ENCODE measurements around the gene UROC1. TPM values are rescaled to one million over a fixed set of nuclear protein-coding genes. Genes with fewer than 3 reads are reported as not detected.

The UROC1 gene
- total RNA-seq, 1 experiment from 2014 or later = not detected

DNA sequence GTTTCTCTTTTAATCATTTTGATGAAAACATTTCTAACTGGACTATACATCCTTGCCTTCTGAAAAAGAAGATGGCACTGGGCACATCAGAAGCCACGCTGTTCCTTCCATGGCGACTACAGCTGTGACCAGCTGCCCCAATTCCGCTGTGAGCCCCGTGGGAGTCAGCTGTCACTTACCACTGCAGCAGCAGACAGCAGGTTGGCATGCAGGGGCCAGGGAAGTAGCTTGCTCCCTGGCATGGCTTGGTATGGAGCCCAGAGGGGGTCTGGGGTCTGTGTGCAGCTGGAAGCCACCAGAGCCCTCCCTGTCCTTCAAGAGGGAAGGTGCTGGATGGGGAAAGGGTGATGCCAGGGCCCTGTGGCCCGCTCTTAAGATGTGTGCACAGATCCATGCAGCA is 37.4 kb downstream of the UROC1 start:
- intact Hi-C loops (cut with micrococcal nuclease) = no loop called here
- Histone ChIP-seq H3K4me1 (ENCODE audit: control insufficient read depth in 1 of 2, insufficient read depth in 2 of 2, low read length in 2 of 2) (peaks cover 4 to 8% of the 10 kb centered on the region in 2 experiments; a peak in 3 of 4 replicates), H3K36me3 (ENCODE audit: control insufficient read depth in 1 of 2, insufficient read depth in 2 of 2, low read length in 2 of 2) (no peaks in the 10 kb centered on the region), H3K9me2 (ENCODE audit: insufficient read depth) (no peaks in the 10 kb centered on the region), H3K79me2 (ENCODE audit: insufficient read depth, low read length) (no peaks in the 10 kb centered on the region), H3K27ac (ENCODE audit: low read depth, low read length) (no peak overlapping the region), H3K9me3 (ENCODE audit: control insufficient read depth in 1 of 2, insufficient read depth in 1 of 2, low read depth in 1 of 2, low read length in 2 of 2) (no peaks in the 10 kb centered on the region), H3K27me3 (ENCODE audit: insufficient read depth, low read length) (no peaks in the 10 kb centered on the region), H3K4me2 (ENCODE audit: low read length) (no peak overlapping the region), H2AFZ (ENCODE audit: low read depth, low read length, poor library complexity, severe bottlenecking) (no peak overlapping the region), H4K20me1 (ENCODE audit: insufficient read depth) (no peaks in the 10 kb centered on the region), H3K4me3 (replicated peaks in 1 of 2; ENCODE audit: low read depth in 1 of 2, low read length in 2 of 2) (no peak overlapping the region), H3K9ac (ENCODE audit: low read length) (no peak overlapping the region)
- ATAC-seq (no peak), DNase-seq (ENCODE audit: low read depth, low spot score) (no peak)
- RAD21 ChIA-PET (ENCODE audit: low non-redundant PET in 1 of 2, low total read pairs in 2 of 2, uncharacterized antibody in 2 of 2, unreplicated experiment in 2 of 2) = no interaction called here
- POLR2A ChIA-PET = no interaction called here
- CTCF ChIA-PET = no interaction called here
- BruUV-seq (replicated peaks) = no TSS peak
- TF ChIP-seq CBX3 (IDR thresholded peaks at IDR 0.05; ENCODE audit: low read depth) = no peak
- TF ChIP-seq, protein P1, sequence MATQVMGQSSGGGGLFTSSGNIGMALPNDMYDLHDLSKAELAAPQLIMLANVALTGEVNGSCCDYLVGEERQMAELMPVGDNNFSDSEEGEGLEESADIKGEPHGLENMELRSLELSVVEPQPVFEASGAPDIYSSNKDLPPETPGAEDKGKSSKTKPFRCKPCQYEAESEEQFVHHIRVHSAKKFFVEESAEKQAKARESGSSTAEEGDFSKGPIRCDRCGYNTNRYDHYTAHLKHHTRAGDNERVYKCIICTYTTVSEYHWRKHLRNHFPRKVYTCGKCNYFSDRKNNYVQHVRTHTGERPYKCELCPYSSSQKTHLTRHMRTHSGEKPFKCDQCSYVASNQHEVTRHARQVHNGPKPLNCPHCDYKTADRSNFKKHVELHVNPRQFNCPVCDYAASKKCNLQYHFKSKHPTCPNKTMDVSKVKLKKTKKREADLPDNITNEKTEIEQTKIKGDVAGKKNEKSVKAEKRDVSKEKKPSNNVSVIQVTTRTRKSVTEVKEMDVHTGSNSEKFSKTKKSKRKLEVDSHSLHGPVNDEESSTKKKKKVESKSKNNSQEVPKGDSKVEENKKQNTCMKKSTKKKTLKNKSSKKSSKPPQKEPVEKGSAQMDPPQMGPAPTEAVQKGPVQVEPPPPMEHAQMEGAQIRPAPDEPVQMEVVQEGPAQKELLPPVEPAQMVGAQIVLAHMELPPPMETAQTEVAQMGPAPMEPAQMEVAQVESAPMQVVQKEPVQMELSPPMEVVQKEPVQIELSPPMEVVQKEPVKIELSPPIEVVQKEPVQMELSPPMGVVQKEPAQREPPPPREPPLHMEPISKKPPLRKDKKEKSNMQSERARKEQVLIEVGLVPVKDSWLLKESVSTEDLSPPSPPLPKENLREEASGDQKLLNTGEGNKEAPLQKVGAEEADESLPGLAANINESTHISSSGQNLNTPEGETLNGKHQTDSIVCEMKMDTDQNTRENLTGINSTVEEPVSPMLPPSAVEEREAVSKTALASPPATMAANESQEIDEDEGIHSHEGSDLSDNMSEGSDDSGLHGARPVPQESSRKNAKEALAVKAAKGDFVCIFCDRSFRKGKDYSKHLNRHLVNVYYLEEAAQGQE (IDR thresholded peaks at IDR 0.05; ENCODE audit: low read depth) = no peak
- TF ChIP-seq, protein P2, sequence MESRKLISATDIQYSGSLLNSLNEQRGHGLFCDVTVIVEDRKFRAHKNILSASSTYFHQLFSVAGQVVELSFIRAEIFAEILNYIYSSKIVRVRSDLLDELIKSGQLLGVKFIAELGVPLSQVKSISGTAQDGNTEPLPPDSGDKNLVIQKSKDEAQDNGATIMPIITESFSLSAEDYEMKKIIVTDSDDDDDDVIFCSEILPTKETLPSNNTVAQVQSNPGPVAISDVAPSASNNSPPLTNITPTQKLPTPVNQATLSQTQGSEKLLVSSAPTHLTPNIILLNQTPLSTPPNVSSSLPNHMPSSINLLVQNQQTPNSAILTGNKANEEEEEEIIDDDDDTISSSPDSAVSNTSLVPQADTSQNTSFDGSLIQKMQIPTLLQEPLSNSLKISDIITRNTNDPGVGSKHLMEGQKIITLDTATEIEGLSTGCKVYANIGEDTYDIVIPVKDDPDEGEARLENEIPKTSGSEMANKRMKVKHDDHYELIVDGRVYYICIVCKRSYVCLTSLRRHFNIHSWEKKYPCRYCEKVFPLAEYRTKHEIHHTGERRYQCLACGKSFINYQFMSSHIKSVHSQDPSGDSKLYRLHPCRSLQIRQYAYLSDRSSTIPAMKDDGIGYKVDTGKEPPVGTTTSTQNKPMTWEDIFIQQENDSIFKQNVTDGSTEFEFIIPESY (IDR thresholded peaks at IDR 0.05; ENCODE audit: extremely low read depth, insufficient replicate concordance, low read length) = no peak
- no peak for TF ChIP-seq ZNF274 (IDR thresholded peaks at IDR 0.05; ENCODE audit: low read depth, low read length)
- TF ChIP-seq, protein P3, sequence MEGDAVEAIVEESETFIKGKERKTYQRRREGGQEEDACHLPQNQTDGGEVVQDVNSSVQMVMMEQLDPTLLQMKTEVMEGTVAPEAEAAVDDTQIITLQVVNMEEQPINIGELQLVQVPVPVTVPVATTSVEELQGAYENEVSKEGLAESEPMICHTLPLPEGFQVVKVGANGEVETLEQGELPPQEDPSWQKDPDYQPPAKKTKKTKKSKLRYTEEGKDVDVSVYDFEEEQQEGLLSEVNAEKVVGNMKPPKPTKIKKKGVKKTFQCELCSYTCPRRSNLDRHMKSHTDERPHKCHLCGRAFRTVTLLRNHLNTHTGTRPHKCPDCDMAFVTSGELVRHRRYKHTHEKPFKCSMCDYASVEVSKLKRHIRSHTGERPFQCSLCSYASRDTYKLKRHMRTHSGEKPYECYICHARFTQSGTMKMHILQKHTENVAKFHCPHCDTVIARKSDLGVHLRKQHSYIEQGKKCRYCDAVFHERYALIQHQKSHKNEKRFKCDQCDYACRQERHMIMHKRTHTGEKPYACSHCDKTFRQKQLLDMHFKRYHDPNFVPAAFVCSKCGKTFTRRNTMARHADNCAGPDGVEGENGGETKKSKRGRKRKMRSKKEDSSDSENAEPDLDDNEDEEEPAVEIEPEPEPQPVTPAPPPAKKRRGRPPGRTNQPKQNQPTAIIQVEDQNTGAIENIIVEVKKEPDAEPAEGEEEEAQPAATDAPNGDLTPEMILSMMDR (IDR thresholded peaks at IDR 0.05 in 2 of 3, conservative IDR thresholded peaks at IDR 0.05 in 1 of 3; ENCODE audit: borderline replicate concordance in 1 of 3, insufficient read depth in 1 of 3, low read depth in 2 of 3, low read length in 2 of 3) = no peak

Data from HCT116 (cell line).